ENCODE measurements around the gene EFCAB9.

Gene EFCAB9

DNA sequence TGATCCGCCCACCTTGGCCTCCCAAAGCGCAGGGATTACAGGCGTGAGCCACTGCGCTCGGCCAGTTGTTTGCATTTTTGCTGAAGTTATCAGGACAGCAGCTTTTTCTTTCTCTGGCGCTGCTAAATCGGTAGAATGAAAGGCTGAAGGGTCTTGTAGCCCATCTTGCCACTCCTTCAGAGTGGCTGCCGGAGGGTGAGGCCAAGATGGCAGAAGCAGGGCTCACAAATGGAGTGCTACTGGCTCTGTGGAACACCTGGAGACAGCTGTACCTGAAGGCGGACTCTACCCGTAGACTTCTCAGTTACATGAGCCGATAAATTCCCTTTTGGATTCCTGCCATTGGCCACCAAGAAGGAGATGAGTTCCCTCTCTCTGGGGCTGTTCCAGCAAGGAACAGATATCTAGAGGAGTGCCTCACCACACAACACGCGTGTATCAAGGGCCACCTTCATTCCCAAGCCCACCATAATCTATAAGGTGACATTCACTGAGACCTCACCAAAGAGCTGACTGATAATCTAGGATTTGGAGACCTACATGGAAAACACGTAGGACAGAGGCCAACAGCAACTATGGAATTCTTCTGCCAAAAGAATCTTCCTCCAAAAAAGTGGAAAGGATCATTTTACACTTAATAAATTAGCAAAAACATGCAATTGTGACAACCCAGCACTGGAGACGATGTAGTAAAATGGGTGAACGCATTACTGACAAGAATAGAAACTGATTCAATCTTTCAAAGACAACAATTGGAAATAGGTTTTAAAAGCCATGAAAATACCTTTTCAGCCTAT lies 27.7 kb upstream of the EFCAB9 start:
- no peaks in the 10 kb centered on the region for H3K9me3 ChIP-seq (ENCODE audit: control insufficient read depth, insufficient read depth, low read length)
- no peak overlapping the region for H3K27ac ChIP-seq (ENCODE audit: low read depth, low read length)
- H3K4me1 ChIP-seq (ENCODE audit: control insufficient read depth, insufficient read depth, low read length) = 0 out of 2 replicates have a peak, but pooled peaks cover 3% of the 10 kb centered on the region
- H3K4me3 ChIP-seq (ENCODE audit: low read depth, low read length) = no peak overlapping the region
- H3K27me3 ChIP-seq (ENCODE audit: control insufficient read depth, insufficient read depth, low read length) = no peaks in the 10 kb centered on the region
- H3K36me3 ChIP-seq (ENCODE audit: control insufficient read depth, insufficient read depth, low read length) = no peaks in the 10 kb centered on the region
- no peak overlapping the region for H3K9ac ChIP-seq (ENCODE audit: low read depth, low read length)

DNA sequence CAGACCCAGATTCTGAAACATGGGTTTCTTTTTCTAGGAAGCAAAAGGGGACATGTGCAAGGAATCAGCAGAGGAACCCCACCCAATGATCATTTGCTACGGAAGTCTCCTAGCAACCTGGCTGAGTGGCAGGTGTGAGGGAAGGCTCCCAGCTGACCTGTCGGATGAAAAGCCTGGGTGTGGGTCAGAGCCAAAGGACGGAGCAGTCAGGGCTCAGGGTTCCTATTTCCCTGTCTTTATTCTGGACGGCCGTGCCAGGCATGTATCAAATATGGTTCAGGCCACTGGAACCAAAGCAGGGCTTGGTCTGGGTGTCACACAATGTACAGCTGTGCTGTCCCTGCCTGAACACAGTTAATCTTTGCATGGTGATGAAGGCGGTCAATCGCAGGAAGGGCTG lies 26.1 kb upstream of the EFCAB9 start:
- no peaks in the 10 kb centered on the region for H3K9me3 ChIP-seq (ENCODE audit: control insufficient read depth, insufficient read depth, low read length)
- no peak overlapping the region for H3K4me3 ChIP-seq (ENCODE audit: low read depth, low read length)
- H3K4me1 ChIP-seq (ENCODE audit: control insufficient read depth, insufficient read depth, low read length) = 0 out of 2 replicates have a peak, but pooled peaks cover 3% of the 10 kb centered on the region
- H3K9ac ChIP-seq (ENCODE audit: low read depth, low read length) = no peak overlapping the region
- no peaks in the 10 kb centered on the region for H3K36me3 ChIP-seq (ENCODE audit: control insufficient read depth, insufficient read depth, low read length)
- H3K27ac ChIP-seq (ENCODE audit: low read depth, low read length) = no peak overlapping the region
- H3K27me3 ChIP-seq (ENCODE audit: control insufficient read depth, insufficient read depth, low read length) = no peaks in the 10 kb centered on the region

DNA sequence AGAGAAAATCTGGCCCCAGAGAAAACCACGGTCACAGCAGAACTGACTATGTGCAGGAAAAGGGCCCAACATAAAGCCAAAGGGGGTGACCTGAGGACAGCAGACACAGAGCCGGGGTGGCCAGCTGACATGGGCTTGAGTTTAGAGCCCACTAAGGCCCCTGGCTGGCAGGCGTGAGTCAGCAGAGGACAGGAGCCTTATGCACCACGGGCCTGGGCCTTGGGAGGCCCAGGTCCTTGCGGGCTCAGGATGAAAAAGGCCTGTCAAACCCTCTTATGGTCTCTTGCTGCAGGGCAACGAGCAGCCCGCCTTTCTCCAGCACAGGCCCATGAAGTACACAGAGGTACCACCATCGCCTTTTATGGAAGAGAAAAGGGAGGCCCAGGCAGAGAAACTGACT lies 25.7 kb upstream of the EFCAB9 start:
- Histone ChIP-seq H3K4me3 (ENCODE audit: low read depth, low read length) (no peak overlapping the region), H3K9me3 (ENCODE audit: control insufficient read depth, insufficient read depth, low read length) (no peaks in the 10 kb centered on the region), H3K27ac (ENCODE audit: low read depth, low read length) (no peak overlapping the region), H3K27me3 (ENCODE audit: control insufficient read depth, insufficient read depth, low read length) (no peaks in the 10 kb centered on the region), H3K36me3 (ENCODE audit: control insufficient read depth, insufficient read depth, low read length) (no peaks in the 10 kb centered on the region), H3K4me1 (ENCODE audit: control insufficient read depth, insufficient read depth, low read length) (0 out of 2 replicates have a peak, but pooled peaks cover 3% of the 10 kb centered on the region), H3K9ac (ENCODE audit: low read depth, low read length) (no peak overlapping the region)

DNA sequence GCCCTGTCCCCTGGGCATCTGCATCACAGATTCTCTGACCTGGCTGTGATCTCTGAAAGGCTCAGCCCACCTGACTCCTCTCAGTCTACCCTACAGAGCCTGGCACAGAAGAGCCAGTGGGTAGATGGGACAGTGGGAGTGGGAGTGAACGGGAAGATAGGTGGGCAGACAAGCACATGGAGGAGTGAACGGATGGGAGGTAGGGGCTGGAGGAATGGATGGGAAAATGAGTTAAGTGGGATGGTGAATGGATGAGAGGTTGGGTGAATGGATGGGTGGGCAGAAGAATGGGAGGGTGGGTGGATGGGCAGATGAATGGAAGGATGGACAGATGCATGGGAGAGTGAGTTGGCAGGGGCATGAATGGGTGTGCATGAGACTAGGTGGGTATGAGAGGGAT lies 24.8 kb upstream of the EFCAB9 start:
- Histone ChIP-seq H3K4me1 (ENCODE audit: control insufficient read depth, insufficient read depth, low read length) (0 out of 2 replicates have a peak, but pooled peaks cover 5% of the 10 kb centered on the region), H3K4me3 (ENCODE audit: low read depth, low read length) (no peak overlapping the region), H3K27ac (ENCODE audit: low read depth, low read length) (no peak overlapping the region), H3K9ac (ENCODE audit: low read depth, low read length) (no peak overlapping the region), H3K27me3 (ENCODE audit: control insufficient read depth, insufficient read depth, low read length) (no peaks in the 10 kb centered on the region), H3K9me3 (ENCODE audit: control insufficient read depth, insufficient read depth, low read length) (no peaks in the 10 kb centered on the region), H3K36me3 (ENCODE audit: control insufficient read depth, insufficient read depth, low read length) (no peaks in the 10 kb centered on the region)

DNA sequence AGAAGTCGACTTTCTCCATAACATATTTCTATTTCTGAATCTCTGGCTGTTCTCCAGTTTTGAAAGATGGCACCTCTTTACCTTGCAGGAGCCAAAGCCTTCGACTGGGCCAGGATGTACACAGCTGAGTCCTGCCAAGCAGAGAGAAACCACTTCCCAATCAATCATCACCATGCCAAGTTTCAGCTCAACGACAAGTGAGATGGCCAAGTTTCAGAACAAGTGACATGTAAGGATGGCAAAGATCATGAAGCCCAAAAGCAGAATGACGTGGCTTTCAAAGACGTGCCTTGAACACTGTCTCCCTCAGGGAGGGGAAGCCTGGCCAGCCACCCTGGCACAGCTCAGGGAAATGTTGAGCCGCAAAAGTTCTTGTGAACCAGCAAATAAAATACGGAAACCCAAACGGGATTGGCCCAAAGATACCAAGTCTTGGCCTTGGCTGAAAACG lies 23.7 kb upstream of the EFCAB9 start:
- Histone ChIP-seq H3K4me3 (ENCODE audit: low read depth, low read length) (no peak overlapping the region), H3K9me3 (ENCODE audit: control insufficient read depth, insufficient read depth, low read length) (no peaks in the 10 kb centered on the region), H3K27me3 (ENCODE audit: control insufficient read depth, insufficient read depth, low read length) (no peaks in the 10 kb centered on the region), H3K4me1 (ENCODE audit: control insufficient read depth, insufficient read depth, low read length) (peaks cover 8% of the 10 kb centered on the region), H3K36me3 (ENCODE audit: control insufficient read depth, insufficient read depth, low read length) (no peaks in the 10 kb centered on the region), H3K9ac (ENCODE audit: low read depth, low read length) (no peak overlapping the region), H3K27ac (ENCODE audit: low read depth, low read length) (no peak overlapping the region)

DNA sequence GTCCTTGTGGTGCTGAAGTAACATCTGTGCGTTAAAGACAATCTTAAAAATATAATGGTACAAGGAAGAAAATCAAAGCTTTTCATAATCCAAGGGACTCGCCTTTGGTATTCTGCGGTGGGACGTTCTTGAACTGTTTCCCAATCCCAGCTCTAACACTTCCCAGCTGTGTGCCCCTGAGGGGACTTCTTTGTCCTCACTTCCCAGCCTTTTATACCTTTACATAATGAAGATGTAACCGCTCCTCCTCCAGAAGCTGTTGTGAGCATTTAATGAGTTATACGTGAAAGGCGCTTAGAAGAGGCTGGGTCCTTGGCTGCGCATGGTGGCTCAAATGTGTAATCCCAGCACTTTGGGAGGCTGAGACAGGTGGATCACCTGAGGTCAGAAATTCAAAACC lies 22.9 kb upstream of the EFCAB9 start:
- no peak overlapping the region for H3K27ac ChIP-seq (ENCODE audit: low read depth, low read length)
- no peaks in the 10 kb centered on the region for H3K27me3 ChIP-seq (ENCODE audit: control insufficient read depth, insufficient read depth, low read length)
- no peaks in the 10 kb centered on the region for H3K9me3 ChIP-seq (ENCODE audit: control insufficient read depth, insufficient read depth, low read length)
- no peak overlapping the region for H3K9ac ChIP-seq (ENCODE audit: low read depth, low read length)
- peaks cover 8% of the 10 kb centered on the region for H3K4me1 ChIP-seq (ENCODE audit: control insufficient read depth, insufficient read depth, low read length)
- no peak overlapping the region for H3K4me3 ChIP-seq (ENCODE audit: low read depth, low read length)
- H3K36me3 ChIP-seq (ENCODE audit: control insufficient read depth, insufficient read depth, low read length) = no peaks in the 10 kb centered on the region

DNA sequence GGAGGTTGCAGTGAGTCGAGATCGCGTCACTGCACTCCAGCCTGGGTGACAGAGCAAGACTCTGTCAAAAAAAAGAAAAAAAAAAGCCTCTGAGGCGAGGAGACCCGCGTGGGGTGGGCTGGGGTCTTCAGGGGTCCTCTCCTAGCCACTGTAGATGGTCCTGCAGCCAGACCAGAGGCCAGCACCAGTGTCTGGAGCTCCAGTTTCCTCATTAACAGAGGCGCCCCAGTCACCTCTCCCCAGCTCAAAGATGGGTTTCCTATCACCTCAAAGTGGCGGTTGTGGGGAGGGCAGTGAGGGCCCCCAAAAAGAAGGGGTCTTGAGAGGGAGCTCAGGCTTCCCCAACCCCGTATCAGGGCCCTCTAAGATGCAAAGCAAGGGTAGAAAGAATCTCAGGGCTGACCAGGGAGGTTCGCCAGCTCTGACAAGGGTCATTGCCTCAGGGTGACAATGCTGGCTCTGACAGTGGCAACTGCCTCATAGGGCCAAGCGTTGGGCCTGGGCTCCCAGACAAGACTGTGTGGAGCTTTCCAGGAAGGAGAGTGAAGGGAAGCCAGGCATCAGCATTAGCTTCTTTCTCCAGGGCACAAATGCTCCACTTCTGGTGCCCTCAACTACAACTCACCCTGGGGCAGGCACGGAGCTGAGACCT lies 20.9 kb upstream of the EFCAB9 start:
- peaks cover 8% of the 10 kb centered on the region for H3K4me1 ChIP-seq (ENCODE audit: control insufficient read depth, insufficient read depth, low read length)
- no peak overlapping the region for H3K4me3 ChIP-seq (ENCODE audit: low read depth, low read length)
- no peak overlapping the region for H3K9ac ChIP-seq (ENCODE audit: low read depth, low read length)
- H3K27ac ChIP-seq (ENCODE audit: low read depth, low read length) = no peak overlapping the region
- H3K9me3 ChIP-seq (ENCODE audit: control insufficient read depth, insufficient read depth, low read length) = no peaks in the 10 kb centered on the region
- H3K36me3 ChIP-seq (ENCODE audit: control insufficient read depth, insufficient read depth, low read length) = no peaks in the 10 kb centered on the region
- no peaks in the 10 kb centered on the region for H3K27me3 ChIP-seq (ENCODE audit: control insufficient read depth, insufficient read depth, low read length)

DNA sequence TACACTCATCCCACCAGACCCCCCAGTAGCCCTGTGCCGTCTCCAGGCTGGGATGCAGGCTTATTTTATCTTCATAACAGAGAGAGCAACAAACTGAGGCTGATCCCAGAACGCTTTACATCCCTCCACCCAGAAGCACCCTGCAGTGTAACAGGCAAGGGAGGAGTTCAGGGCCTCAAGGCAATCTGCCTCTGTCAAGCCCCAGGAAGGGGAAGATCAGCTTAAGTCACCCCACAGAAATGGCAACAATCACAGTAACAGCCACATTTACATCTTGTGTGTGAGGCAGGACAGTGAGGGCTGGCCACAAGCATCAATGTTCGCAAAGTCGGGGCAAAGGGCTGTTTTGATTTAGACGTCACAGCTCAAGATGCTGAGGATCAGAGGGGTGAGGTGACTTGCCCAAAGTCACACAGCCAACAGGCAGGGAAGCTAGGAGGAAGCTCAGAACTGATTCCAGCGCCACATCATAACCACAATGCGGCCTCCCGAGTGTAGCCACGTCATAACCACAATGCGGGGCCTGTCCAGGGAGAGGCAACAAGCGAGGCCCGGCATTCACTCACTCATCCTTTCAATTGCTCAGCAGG lies 20.3 kb upstream of the EFCAB9 start:
- Histone ChIP-seq H3K27ac (ENCODE audit: low read depth, low read length) (no peak overlapping the region), H3K36me3 (ENCODE audit: control insufficient read depth, insufficient read depth, low read length) (no peaks in the 10 kb centered on the region), H3K27me3 (ENCODE audit: control insufficient read depth, insufficient read depth, low read length) (no peaks in the 10 kb centered on the region), H3K4me3 (ENCODE audit: low read depth, low read length) (no peak overlapping the region), H3K4me1 (ENCODE audit: control insufficient read depth, insufficient read depth, low read length) (peaks cover 13% of the 10 kb centered on the region), H3K9ac (ENCODE audit: low read depth, low read length) (no peak overlapping the region), H3K9me3 (ENCODE audit: control insufficient read depth, insufficient read depth, low read length) (no peaks in the 10 kb centered on the region)

DNA sequence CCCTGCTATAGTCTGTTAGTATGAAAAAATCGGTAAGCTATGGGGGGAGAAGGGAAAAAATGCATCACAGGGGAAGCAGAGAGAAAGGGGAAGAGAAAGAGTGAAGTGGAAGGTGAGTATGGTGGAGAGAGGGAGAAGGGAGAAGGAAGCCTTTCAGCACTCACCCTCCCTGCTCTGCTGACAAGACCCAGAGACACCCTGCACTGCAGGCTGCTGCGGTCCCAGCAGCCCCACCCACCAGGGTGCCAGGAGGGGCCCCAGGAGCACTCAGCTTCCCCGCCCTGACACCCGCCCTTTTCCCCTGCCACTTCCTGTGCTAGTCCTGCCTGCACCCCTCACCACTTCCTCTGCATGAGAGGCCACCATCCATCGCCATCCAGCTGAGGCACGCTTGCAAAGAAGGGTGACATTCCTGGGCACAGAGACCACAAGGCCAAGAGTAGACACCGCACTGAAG lies 18.7 kb upstream of the EFCAB9 start:
- Histone ChIP-seq H3K4me3 (ENCODE audit: low read depth, low read length) (no peak overlapping the region), H3K27ac (ENCODE audit: low read depth, low read length) (no peak overlapping the region), H3K9ac (ENCODE audit: low read depth, low read length) (no peak overlapping the region)

DNA sequence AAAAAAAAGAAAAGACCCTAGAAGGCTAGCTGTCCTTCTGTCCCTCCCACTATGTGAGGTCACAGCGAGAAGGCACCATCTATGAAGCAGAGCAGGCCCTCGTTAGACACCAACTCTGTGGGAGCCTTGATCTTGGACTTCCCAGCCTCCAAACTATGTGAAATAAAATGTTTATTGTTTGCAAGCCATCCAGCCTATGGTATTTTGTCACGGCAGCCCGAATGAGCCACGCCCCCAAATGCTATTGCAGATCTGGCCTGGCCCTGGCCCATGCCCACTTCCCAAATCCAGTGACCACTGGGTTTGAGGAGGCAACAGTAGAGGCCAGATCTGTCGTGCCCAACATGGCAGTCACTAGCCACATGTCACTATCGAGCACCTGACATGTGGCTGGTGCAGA lies 16.8 kb upstream of the EFCAB9 start:
- H3K4me3 ChIP-seq (ENCODE audit: low read depth, low read length) = no peak overlapping the region
- no peaks in the 10 kb centered on the region for H3K36me3 ChIP-seq (ENCODE audit: control insufficient read depth, insufficient read depth, low read length)
- no peak overlapping the region for H3K27ac ChIP-seq (ENCODE audit: low read depth, low read length)
- no peaks in the 10 kb centered on the region for H3K27me3 ChIP-seq (ENCODE audit: control insufficient read depth, insufficient read depth, low read length)
- H3K9ac ChIP-seq (ENCODE audit: low read depth, low read length) = no peak overlapping the region
- no peaks in the 10 kb centered on the region for H3K9me3 ChIP-seq (ENCODE audit: control insufficient read depth, insufficient read depth, low read length)
- H3K4me1 ChIP-seq (ENCODE audit: control insufficient read depth, insufficient read depth, low read length) = peaks cover 17% of the 10 kb centered on the region

More for the DNA sequence above, 18.7 kb upstream of the EFCAB9 start:
- Histone ChIP-seq H3K27me3 (ENCODE audit: control insufficient read depth, insufficient read depth, low read length) (no peaks in the 10 kb centered on the region), H3K36me3 (ENCODE audit: control insufficient read depth, insufficient read depth, low read length) (no peaks in the 10 kb centered on the region), H3K4me1 (ENCODE audit: control insufficient read depth, insufficient read depth, low read length) (peaks cover 21% of the 10 kb centered on the region), H3K9me3 (ENCODE audit: control insufficient read depth, insufficient read depth, low read length) (no peaks in the 10 kb centered on the region)

Measured in HUES48 (cell line).